ENCODE results near the gene ZNF600.
"Not testable (repeated sequence)": the region's sequence is repeated elsewhere in the genome, so short reads cannot be mapped to it uniquely, and the experiment has no call there.

DNA sequence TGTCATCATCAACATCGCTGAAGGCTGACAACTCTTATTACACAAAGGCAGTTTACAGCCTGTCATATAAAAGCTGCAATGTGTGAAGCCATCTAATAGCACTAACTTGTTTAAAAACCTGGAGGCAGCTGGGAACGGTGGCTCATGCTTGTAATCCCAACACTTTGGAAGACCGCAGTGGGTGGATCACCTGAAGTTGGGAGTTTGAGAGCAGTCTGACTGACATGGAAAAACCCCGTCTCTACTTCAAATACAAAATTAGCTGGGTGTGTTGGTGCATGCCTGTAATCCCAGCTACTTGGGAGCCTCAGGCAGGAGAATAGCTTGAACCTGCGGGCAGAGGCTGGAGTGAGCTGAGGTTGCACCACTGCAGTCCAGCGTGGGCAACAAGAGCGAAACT lies 43.3 kb upstream of the ZNF600 start:
- TF ChIP-seq, protein P1, sequence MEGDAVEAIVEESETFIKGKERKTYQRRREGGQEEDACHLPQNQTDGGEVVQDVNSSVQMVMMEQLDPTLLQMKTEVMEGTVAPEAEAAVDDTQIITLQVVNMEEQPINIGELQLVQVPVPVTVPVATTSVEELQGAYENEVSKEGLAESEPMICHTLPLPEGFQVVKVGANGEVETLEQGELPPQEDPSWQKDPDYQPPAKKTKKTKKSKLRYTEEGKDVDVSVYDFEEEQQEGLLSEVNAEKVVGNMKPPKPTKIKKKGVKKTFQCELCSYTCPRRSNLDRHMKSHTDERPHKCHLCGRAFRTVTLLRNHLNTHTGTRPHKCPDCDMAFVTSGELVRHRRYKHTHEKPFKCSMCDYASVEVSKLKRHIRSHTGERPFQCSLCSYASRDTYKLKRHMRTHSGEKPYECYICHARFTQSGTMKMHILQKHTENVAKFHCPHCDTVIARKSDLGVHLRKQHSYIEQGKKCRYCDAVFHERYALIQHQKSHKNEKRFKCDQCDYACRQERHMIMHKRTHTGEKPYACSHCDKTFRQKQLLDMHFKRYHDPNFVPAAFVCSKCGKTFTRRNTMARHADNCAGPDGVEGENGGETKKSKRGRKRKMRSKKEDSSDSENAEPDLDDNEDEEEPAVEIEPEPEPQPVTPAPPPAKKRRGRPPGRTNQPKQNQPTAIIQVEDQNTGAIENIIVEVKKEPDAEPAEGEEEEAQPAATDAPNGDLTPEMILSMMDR (IDR thresholded peaks at IDR 0.05; ENCODE audit: insufficient read depth, low read length, poor library complexity, severe bottlenecking), result not testable (repeated sequence)
- not testable (repeated sequence) for TF ChIP-seq EZH2phosphoT487 (conservative IDR thresholded peaks at IDR 0.05; ENCODE audit: low read length)
